GM19397 (cell line): ENCODE data around the gene SLC43A2.
A peak's percentile ranks its signal among the peaks of the same experiment; 100 is the strongest.

Experiments used
- ATAC-seq: cut with Tn5 transposase; IDR thresholded peaks from one replicate; pipeline ENCODE4 v1.9.1; 2021; ENCODE audit warnings: mild to moderate bottlenecking, moderate library complexity; ENCODE audit not compliant: unreplicated experiment

Gene SLC43A2

DNA sequence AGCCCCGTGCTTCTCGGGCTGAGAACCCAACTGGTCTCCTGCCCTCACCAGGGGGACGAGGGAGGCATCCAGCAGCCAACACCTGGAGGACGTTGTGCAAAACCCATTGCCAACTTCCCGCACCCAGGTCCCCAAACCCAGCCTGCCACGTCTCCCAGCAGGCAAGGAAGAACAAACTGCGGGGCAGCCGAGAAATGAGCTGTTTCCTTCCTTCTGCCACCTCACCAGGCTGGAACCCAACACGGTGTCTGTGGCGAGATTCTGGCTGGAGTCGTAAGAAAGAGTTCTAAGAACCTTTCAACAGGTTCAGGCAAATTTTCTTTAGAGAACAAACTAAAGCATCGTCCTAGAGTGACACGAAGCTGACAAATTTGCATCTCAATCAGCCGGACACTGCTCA is 3.6 kb downstream of the SLC43A2 start:
- ATAC-seq = no peak

DNA sequence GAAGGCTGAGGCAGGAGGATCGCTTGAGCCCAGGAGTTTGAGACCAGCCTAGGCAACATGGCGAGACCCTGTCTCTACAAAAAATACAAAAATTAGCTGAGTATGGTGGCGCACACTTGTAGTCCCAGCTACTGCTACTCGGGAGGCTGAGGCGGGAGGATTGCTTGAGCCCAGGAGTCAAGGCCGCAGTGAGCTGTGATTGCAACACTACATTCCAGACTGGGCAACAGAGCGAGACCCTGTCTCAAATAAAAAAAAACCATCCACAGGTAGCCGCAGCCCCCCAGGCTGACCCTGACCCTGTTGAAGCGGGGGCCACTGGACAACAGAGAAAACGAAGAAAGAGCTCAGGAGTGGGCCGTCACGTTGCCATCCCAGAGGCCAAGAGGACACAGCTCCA is 4.0 kb downstream of the SLC43A2 start:
- ATAC-seq = no peak

DNA sequence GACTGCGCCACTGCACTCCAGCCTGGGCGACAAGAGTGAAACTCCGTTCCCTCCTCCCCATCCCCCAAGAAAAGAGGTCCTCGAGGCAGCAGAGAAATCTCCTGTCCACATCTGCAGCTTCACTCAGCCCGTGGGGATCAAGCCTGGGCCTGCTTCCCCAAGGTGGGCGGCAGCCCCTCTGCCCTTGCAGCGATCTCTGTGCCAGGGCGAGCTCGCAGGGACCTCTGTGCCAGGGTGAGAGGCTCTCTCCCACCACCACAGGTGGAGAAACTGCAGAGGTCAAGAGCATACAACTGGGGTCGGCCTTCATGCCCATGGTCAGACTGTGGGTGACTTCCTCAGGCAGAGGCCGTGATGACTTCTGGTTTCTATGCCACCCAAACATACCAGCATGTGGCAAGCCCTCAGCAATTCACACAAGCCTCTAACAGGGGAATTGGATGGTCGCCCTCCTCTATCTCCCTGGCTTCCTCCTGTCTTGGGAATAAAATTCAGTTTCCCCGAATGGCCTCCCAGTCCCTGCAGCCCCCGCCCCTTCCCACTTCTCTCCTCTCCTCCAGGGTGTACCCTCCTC is 5.5 kb downstream of the SLC43A2 start:
- no peak for ATAC-seq

DNA sequence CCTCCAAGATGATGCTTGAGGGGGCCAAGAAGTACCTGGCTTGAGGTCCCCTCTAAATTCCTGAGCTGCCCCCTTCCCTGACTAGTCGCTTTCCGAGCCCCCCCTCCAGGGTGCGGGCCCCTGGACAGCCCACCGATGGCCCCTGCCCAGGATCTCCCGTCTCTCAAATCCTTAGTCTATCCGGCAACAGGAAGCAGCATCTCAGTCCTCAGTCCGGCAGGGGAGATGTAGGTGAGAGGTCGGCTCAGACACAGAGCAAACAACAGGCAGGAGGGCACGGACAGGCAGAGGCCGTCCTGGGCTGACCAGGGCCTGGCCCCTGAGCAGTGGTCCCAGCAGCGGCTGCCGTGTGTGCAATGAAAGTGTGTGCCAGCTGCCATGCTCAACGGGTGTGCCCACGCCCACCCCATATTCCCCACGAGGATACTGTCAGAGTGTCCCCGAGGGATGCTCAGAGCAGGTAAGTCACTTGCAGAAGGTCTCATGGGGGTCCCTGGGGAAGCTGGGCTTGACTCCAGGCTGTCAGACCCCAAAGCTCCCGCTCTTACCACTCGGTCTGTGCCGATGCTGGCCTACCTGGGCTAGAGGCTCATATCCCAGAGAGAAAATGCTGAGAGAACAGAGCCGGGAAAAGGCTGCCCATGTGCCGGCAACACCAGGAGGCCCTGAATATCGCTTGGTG is 7.2 kb downstream of the SLC43A2 start:
- ATAC-seq = no peak

DNA sequence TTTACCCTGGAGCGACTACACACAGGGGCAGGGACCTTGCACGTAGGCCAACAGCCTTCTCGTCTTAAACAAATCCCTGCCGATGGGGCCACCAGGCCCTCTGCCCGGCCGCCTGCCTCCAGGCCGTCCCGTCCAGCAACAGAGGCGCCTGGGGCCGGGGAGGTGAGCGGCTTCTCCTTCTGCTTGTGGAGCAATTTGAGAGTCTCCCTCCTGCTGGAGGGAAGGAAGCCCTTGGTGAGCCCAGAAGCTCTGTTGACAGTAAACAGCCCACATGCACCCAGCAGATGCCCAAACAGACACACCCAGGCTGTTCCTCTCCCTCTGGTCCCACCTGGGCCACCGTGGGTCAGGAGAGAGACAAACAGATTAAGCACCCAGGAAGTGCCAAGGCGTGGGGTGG is 8.1 kb downstream of the SLC43A2 start:
- no peak for ATAC-seq

DNA sequence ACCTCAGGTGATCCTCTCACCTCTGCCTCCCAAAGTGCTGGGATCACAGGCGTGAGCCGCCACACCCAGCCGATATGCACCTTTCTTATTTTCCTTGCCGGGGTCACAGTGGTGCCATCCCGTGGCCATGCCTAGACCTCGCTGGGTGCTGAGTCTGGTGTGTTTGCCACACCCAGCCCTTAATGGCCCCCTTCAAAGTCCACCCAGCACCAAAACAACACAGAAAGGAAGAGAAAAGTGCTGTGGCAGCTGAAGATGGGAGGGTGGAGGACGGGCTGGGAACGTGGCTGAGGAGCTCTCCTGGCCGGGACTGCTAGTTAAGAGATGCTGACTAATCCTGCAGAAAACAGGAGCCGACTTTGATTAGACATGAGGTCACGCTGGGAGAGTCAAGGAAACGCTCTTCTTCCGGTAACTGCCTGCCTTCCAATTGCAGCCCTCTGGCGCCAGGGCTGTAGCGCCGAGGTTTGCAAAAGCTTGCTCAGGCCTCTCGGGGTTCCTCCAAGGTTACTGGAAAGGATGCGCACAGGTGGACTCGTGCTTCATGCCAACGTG is 10.9 kb downstream of the SLC43A2 start:
- ATAC-seq = no peak

DNA sequence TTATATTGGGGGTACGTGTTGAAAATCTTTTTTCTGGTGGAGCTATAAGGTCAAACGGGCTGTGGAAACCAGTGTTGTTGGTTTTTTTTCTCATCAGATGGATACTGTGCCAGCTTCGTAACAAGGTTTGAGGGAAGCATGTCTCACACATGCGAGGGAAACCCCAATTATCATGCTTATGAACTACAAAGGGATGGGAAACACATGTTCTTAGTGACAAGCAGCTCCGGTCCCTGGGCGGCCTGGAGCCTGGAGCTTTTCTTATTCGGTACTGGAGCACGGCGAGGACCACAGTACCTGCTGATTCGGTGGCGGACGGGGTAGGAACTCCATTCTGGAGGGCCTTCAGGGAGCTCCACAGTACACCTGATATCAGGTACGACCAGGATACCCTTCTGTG is 12.5 kb downstream of the SLC43A2 start:
- no peak for ATAC-seq

DNA sequence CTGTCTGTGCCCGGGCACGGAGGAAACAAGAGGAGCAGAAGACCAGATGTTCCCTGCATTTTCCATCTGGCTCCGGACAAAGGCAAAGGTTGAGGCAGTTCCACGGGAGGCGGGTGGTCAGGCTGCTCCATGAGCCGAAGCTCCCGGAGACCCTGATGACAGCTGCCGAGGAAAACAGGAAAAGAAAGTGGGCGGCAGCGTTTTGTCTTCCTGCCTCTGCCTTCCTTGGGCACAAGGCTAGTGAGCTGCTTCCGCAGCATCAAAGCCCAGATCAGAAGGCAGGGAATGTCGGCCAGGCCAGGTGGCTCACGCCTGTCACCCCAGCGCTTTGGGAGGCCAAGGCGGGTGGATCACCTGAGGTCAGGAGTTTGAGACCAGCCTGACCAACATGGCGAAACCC is 16.2 kb downstream of the SLC43A2 start:
- no peak for ATAC-seq

DNA sequence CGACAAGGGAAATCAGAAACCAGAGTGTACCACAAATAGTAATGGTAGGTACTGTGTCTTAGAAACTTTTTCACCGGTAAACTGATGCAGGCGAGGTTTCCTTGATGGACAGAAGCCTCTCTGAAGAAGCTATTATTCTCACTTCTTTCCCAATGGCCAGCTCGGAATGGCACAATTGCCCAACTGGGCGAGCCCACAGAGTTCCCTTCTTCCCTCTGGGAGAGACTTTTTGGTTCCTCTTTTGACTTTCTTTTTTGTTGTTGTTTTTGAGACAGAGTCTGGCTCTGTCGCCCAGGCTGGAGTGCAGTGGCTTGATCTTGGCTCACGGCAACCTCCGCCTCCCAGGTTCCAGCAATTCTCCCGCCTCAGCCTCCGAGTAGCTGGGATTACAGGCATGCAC is 16.9 kb downstream of the SLC43A2 start:
- ATAC-seq = no peak

DNA sequence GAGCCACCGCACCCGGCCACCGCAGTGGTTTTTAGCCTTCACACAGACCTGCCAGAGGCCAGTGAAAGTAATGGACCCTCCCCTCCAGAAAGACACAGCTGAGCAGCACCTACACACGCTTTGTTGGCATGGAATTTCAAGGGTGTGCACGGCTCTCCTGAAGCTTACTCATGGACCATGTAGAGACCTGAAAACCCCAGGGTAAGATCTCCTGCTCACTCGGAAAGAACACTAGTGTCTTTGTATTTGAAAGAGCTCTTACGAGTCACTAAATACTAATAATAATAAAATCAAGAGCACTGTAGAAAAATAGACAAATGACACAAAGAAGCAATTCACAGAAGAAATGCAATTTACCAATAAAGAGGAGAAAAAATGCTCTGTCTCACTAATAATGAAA is 20.0 kb downstream of the SLC43A2 start:
- ATAC-seq = no peak

DNA sequence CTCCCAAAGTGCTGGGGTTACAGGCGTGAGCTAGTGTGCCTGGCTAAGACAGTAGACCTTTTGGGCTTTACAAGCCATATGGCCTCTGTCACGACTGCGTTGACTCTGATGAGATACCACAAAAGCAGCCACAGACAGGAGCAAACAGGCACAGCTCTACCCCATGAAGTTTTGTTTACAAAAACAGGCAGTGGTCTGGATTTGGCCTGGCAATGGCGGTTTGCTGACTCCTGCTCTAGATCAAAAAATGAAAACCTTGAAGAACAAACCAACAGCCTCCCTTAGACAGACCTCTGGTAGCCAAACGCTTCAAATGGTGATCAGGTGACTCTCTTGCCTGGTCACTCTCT is 20.7 kb downstream of the SLC43A2 start:
- ATAC-seq = no peak

DNA sequence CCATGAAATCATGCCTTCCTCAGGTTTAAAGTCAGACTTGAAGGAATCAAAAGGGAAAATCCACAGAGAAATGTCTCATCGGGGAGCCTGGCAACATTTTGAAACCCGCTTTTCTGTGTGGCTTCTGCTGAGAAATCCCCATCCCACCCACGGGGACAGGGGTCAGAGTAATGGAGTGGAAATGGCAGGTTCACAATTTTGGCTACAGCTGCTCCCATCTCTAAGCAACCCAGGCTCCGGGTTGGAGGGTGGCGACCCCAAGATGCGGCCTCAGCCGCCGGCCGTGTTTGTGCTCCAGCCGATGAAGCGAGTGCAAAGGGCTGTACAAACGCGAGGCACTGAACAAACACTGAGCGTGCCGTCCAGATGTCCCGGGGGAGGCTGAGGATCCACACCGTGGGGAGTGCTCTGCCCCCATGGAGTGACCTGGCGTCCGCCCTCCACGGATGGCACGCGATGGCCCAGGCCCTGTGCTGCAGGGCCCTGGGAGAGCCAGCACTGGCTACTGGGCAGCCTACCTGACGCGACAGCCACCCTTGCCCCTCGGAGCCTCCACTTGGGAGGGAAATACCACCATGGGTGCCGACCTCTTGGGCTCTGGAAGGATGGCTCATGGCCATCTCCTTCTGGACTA is 22.2 kb downstream of the SLC43A2 start:
- ATAC-seq = no peak

DNA sequence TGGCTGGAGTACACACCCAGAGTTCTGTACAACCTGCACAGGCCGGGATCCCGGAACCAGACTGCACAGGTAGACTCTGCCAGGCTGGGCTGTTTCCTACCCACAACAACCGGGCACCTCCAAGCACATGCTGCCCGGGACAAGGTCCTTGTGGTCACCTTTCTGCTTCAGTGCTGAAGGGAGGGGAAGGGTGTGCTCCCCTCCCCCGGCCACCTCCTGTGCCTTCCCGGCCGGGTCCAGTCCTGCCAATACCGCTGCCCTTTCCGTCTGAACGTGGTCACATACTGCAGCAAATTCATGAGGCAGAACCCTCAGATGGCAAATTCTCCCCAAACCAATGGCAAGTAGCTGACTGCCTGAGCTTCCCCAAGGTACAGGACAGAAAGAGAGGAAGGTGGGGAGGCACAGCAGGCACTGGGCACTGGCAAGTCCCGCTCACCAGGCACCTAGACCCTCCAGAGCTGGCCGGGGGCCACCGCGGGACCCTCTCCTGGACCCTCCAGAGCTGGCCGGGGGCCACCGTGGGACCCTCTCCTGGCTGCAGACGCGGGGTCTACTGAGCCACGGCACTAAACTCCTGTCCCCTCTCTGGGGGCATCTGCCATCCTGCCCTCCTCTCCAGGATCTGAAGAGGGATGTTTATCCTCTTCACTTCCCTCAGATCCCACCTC is 22.8 kb downstream of the SLC43A2 start:
- ATAC-seq = no peak

DNA sequence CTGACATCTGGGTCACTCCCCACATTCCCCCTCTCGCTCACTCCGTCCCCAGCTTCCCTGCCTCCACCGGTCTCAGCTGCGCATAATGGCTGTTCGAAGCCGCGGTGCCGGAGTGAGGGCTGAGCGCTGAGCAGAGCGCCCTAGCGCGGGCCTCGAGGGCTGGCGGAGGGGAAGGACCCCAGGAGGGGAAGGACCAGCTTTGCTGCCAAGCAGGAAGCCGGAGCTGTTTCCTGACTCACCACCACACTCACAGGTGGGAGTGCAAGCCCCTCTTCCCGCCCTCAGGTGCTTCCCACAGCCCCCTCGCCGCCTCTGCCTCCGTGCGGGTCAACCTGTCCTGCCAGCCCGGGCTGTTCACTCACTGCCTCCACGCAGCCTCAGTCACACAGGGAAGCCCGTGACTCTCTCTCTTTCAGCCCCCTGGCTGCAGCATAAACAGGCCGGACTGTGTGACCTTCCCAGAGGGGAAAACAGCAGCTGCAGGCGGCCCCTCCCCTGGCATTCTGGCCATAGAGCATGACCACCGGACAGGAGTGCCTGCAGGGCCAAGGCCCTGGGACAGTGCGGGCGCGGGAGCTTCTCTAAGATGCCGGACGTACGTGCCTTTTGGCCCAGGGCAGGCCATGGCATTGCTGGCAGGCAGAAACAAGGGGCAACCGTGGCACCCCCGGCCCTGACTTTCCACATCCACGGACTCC is 23.7 kb downstream of the SLC43A2 start:
- ATAC-seq = no peak

DNA sequence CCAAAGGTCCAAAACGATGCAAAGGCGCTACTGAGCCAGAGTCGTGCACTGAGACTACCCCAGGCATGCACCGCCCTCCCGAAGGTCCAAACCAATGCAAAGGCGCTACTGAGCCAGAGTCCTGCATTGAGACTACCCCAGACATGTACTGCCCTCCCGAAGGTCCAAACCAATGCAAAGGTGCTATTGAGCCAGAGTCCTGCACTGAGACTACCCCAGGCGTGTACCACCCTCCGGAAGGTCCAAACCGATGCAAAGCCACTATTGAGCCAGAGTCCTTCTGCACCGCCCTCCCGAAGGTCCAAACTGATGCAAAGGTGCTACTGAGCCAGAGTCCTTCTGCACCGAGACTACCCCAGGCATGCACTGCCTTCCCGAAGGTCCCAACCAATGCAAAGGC is 27.1 kb downstream of the SLC43A2 start:
- ATAC-seq = no peak

DNA sequence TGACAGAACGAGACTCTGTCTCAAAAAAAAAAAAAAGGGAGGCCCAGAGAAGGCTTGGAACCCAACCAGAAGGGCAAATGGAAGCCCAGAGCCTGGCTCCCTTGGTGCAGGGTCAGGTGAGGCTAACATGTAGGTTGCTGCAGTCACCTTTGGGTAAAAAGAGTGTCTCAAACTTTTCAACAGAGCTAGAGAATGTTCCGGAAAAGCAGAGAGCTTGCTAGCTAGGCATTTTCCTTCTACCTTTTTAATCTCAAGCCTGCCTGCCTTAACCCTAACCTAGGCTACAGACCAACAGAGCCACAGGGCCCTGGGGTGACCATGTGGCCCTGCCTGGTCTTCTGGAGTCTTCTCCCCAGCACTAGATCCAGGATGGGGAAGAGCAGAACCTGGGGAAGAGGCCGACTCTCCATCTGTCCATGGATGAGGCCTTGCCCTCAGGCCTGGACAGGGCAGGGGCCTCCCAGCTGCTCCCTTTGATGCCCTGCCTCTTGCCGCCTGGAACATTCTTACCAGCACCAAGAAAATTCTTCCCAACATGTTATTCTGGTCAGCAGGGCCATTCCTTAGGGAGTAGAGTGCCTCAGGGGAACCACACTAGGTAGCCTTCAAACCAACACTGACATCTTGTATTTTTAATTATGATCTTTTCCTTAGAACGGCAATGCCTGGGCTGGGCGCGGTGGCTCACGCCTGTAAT is 30.1 kb downstream of the SLC43A2 start:
- ATAC-seq = no peak

DNA sequence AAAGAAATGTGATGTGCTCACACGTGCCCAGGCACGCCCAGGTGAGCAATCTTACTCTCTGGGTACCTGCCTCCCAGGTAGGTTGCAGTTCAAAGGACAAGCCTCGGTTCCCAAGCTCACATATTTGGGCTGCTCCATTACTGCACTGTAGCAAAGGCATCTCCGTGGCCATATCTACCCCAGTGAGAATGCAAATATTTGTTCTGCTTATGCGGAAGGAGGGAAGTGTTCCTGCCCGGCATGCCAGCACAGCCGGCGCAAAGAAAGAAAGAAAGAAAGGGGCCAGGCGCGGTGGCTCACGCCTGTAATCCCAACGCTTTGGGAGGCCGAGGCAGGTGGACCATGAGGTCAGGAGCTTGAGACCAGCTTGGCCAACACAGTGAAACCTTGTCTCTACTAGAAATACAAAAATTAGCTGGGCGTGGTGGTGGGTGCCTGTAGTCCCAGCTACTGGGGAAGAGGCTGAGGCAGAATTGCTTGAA is 30.7 kb downstream of the SLC43A2 start:
- no peak for ATAC-seq

DNA sequence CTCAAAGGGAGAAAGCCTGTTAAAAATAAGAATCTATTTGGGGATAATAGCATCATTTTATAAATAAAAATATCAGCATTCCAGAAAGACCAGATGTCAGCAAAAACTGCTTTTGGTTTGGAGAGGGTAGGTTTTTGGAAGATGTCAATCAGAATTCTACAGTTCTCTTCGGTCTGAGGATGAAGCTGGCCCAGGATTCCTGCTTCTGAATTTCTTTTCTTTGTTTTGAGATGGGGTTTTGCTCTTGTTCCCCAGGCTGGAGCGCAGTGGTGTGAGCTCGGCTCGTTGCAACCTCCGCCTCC is 35.1 kb downstream of the SLC43A2 start:
- no peak for ATAC-seq

DNA sequence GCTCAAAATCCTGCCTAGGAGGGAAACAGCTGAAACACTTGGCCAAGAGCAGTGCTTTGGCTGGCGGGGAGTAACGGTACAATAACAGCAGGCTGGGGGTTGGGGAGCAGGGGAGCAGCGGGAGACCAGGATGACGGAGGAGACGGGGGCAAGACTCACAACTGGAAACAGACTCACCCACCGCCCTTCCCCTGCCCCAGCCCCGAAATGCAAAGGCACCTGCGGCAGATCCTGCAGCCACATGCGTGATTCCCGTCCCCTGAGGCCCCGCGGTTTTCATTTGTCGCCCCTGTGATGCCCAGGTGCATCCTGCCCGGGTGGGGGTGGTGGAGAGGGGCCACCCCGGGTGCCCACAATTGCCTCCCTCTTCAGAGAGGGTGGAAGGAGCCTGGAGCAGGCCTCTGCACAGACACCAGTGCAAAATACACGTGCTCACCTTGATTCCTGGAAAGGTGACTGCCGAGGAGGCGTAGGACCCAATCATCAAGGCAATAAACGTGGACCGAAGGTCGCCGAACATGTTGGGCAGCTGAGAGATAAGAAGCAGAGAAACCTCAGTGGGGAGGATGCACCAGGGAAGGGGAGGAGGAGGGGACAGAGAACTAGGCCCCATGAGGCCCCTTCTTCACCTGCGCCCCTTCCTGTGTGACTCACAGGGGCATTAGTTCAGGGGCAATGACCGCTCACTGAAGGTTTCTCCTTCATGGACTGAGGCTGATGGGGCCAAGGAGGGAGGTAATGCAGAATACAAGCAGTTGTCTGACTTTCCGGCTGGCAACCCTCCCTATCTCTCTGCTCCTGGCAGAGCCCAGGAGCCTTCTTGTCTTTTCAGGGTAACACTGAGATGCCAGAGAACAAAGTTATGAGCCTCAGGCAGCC is 35.6 kb downstream of the SLC43A2 start:
- peak; percentile 70 for ATAC-seq
